Prostate gland (tissue), 2 donors: ENCODE measurements around the gene CTSD. TPM values are rescaled to one million over a fixed set of nuclear protein-coding genes. Genes with fewer than 3 reads are reported as not detected.

Source experiments
- DNase-seq: peaks from one replicate; pipeline ENCODE4 v3.0.0-alpha.2; 2019; ENCODE audit warnings: low spot score
- H3K27ac ChIP-seq, 2 donors: fragments of 200-600 bp; sonication (generic); 2 replicates each; pipeline ENCODE4 v1.5.1; 2017 to 2019
- H3K27me3 ChIP-seq: fragments of 200-600 bp; sonication (generic); replicated peaks from 2 replicates; pipeline ENCODE4 v1.5.1; 2019; ENCODE audit not compliant: insufficient read depth
- H3K36me3 ChIP-seq, 2 donors: fragments of 200-600 bp; sonication (generic); 1 replicate in 1 of 2; 2 replicates in 1 of 2; pipeline versions ENCODE4 v1.5.1 to v1.8.1; 2017 to 2019
- H3K4me1 ChIP-seq: fragments of 200-600 bp; sonication (generic); replicated peaks from 2 replicates; pipeline ENCODE4 v1.5.1; 2019
- H3K4me3 ChIP-seq, 2 donors: fragments of 200-600 bp; sonication (generic); 2 replicates each; pipeline ENCODE4 v1.5.1; 2017 to 2019
- H3K9me3 ChIP-seq: fragments of 200-600 bp; sonication (generic); 2 replicates; pipeline ENCODE4 v1.5.1; 2017
- CTCF ChIP-seq, 4 experiments: fragments of 200-600 bp in 2 of 4; fragments of 450-650 bp in 2 of 4; sonication (generic) in 2 of 4; IDR thresholded peaks; 1 replicate in 3 of 4; 2 replicates in 1 of 4; pipeline ENCODE4 v1.5.1; 2016 to 2019; ENCODE audit warnings: antibody characterized with exemption in 4 of 4, mild to moderate bottlenecking in 2 of 4, moderate library complexity in 2 of 4
- POLR2A ChIP-seq: fragments of 450-650 bp; IDR thresholded peaks from one replicate; pipeline ENCODE4 v1.6.1; 2016; ENCODE audit warnings: antibody characterized with exemption, mild to moderate bottlenecking
- POLR2AphosphoS5 ChIP-seq: sonication (generic); formaldehyde crosslinking; IDR thresholded peaks from one replicate; pipeline ENCODE4 v1.6.1; 2017; ENCODE audit warnings: antibody characterized with exemption
- WGBS: methylation state at CpG from one replicate; pipeline ENCODE4 v1.1.5; 2018; 5-methylcytosine and 5-hydroxymethylcytosine counted together
- intact Hi-C: fragments of 100-400 bp; cut with DNase I; formaldehyde crosslinking; loops from one replicate; pipeline ENCODE4 v1.14.2; 2022
- total RNA-seq, 2 donors: library from RNA; depleted of rRNA; stranded (reverse); fragments of >200 nt; gene quantifications; one replicate each; pipeline ENCODE4 v1.1.0, GENCODE V29; 2016

Gene CTSD
- total RNA-seq, 2 donors from 2014 or later: 497 to 983 TPM

- no peaks in the 10 kb centered on the region for H3K9me3 ChIP-seq
- peaks cover 13% of the 10 kb centered on the region for H3K27me3 ChIP-seq
- no peak for DNase-seq
- H3K27ac ChIP-seq: no peak overlapping the region
- intact Hi-C loops: no loop called here
- no peak overlapping the region for H3K4me3 ChIP-seq
- H3K4me1 ChIP-seq: no peaks in the 10 kb centered on the region
- TF ChIP-seq POLR2A (no peak), CTCF (IDR thresholded peaks at IDR 0.05) (no peak), POLR2AphosphoS5 (no peak)
- H3K36me3 ChIP-seq: no peaks in the 10 kb centered on the region
- WGBS: 59% methylated on average over 9 of the region's 11 CpGs
Measured at GRCh38 chr11:1730059-1730629, 33.6 kb downstream of the CTSD start.

- no peak for DNase-seq
- TF ChIP-seq POLR2A: no peak
- TF ChIP-seq CTCF (IDR thresholded peaks at IDR 0.05): no peak
- no peak for TF ChIP-seq POLR2AphosphoS5
- intact Hi-C loops: no loop called here
Measured at GRCh38 chr11:1729692-1730011, 34.1 kb downstream of the CTSD start.

GRCh38 chr11:1728931-1729691 is 34.6 kb downstream of the CTSD start:
- WGBS: 83% methylated on average over 25 of the region's 25 CpGs
- TF ChIP-seq POLR2A (no peak), POLR2AphosphoS5 (no peak), CTCF (IDR thresholded peaks at IDR 0.05) (no peak)
- no peaks in the 10 kb centered on the region for H3K9me3 ChIP-seq
- no peaks in the 10 kb centered on the region for H3K4me1 ChIP-seq
- peaks cover 8% of the 10 kb centered on the region for H3K27me3 ChIP-seq
- no peaks in the 10 kb centered on the region for H3K36me3 ChIP-seq
- H3K27ac ChIP-seq: no peak overlapping the region
- DNase-seq: no peak
- intact Hi-C loops: no loop called here
- H3K4me3 ChIP-seq: no peak overlapping the region

More at GRCh38 chr11:1729692-1730011, 34.1 kb downstream of the CTSD start:
- Histone ChIP-seq H3K27me3 (peaks cover 10% of the 10 kb centered on the region), H3K4me1 (no peaks in the 10 kb centered on the region), H3K9me3 (no peaks in the 10 kb centered on the region), H3K4me3 (no peak overlapping the region), H3K27ac (no peak overlapping the region), H3K36me3 (no peaks in the 10 kb centered on the region)
- 41% methylated on average over 9 of the region's 9 CpGs for WGBS

GRCh38 chr11:1728301-1728700 is 35.4 kb downstream of the CTSD start:
- intact Hi-C loops: no loop called here
- no peaks in the 10 kb centered on the region for H3K36me3 ChIP-seq
- no peak overlapping the region for H3K4me3 ChIP-seq
- TF ChIP-seq POLR2AphosphoS5: no peak
- no peak for TF ChIP-seq POLR2A
- TF ChIP-seq CTCF (IDR thresholded peaks at IDR 0.05): no peak
- no peaks in the 10 kb centered on the region for H3K4me1 ChIP-seq
- H3K27me3 ChIP-seq: peaks cover 4% of the 10 kb centered on the region
- no peak overlapping the region for H3K27ac ChIP-seq
- no peak for DNase-seq
- WGBS: 53% methylated on average over 4 of the region's 4 CpGs
- no peaks in the 10 kb centered on the region for H3K9me3 ChIP-seq

- Histone ChIP-seq H3K4me1 (no peaks in the 10 kb centered on the region), H3K4me3 (no peak overlapping the region), H3K27ac (no peak overlapping the region), H3K9me3 (no peaks in the 10 kb centered on the region), H3K27me3 (peaks cover 3% of the 10 kb centered on the region), H3K36me3 (no peaks in the 10 kb centered on the region)
- TF ChIP-seq CTCF (IDR thresholded peaks at IDR 0.05) (no peak), POLR2A (no peak), POLR2AphosphoS5 (no peak)
- 55% methylated on average over 9 of the region's 9 CpGs for WGBS
- intact Hi-C loops: no loop called here
- no peak for DNase-seq
Measured at GRCh38 chr11:1727861-1728260, 35.9 kb downstream of the CTSD start.
